Measurements from ENCODE around the gene COBLL1.
A peak's percentile ranks its signal among the peaks of the same experiment; 100 is the strongest.
"Not testable (repeated sequence)": the region's sequence is repeated elsewhere in the genome, so short reads cannot be mapped to it uniquely, and the experiment has no call there.

Gene COBLL1, protein sequence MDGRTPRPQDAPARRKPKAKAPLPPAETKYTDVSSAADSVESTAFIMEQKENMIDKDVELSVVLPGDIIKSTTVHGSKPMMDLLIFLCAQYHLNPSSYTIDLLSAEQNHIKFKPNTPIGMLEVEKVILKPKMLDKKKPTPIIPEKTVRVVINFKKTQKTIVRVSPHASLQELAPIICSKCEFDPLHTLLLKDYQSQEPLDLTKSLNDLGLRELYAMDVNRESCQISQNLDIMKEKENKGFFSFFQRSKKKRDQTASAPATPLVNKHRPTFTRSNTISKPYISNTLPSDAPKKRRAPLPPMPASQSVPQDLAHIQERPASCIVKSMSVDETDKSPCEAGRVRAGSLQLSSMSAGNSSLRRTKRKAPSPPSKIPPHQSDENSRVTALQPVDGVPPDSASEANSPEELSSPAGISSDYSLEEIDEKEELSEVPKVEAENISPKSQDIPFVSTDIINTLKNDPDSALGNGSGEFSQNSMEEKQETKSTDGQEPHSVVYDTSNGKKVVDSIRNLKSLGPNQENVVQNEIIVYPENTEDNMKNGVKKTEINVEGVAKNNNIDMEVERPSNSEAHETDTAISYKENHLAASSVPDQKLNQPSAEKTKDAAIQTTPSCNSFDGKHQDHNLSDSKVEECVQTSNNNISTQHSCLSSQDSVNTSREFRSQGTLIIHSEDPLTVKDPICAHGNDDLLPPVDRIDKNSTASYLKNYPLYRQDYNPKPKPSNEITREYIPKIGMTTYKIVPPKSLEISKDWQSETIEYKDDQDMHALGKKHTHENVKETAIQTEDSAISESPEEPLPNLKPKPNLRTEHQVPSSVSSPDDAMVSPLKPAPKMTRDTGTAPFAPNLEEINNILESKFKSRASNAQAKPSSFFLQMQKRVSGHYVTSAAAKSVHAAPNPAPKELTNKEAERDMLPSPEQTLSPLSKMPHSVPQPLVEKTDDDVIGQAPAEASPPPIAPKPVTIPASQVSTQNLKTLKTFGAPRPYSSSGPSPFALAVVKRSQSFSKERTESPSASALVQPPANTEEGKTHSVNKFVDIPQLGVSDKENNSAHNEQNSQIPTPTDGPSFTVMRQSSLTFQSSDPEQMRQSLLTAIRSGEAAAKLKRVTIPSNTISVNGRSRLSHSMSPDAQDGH

DNA sequence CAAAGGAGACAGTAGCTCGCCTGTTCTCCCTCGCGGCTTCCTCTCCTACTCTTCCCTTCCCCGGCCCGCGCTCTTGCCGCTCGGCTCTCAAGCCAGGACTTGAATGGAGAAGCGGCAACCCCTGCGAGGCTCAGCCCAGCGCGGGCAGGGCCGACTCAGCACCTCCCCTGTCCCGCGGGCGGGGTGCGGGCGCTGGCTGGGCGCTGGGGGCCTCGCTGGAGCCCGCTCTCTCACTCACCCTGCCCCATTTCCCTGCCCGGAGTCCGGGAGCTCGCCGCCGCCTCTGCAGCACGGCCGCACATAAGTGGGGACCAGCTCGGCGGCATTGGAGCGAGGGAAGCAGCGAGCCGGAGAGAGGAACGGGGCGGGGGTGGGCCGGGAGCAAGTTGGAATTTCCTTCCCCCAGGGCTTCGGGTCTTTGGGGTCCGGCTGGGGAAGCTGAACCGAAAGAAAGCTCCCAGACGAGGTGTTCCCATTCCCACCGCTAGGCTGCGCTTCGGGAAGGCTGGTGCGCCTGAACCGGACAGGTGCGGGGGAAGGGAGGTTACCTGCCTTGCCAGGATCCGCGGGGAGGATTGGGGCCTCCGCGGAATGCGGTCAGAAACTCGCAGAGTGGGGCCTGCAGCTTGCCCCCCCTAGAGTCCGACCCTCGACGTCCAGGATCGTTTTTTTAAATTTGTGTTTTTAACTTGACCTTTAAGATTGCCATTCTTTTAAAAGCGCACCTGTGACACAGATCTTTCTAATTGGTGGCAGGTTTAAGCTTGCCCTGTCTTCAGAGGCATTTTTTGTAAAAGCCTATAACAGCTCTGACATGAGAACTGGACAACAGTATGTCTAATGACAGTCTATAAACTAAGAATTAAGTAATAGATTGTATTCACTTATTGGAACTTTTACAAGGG, at the start of gene COBLL1:
Gene COBLL1 (minus strand): TSS at position 105 of the 905 bp plus-strand sequence. CDS start 627 bp downstream, outside the sequence.
- DNase-seq: peak in 2 of 6 experiments; percentile 12 to 23

DNA sequence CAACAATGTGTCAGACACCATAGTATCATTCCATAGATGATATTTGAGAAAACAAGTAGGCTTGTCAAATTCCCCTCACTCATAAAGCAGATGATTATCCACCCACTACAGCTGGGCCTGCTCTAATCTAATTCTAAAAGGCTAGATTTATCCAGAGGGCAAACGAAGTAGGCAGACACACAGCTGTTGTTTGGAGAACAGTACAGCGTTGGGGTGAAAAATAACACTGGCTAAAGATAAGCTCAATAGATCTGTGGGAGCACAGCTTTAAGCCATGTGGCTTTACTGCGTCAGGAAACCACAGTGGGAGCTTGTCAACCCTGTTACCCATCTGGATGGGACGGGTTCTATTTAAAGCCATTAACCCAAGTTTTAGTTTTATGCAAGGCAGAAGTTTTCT, 48.9 kb upstream of the COBLL1 start:
- DNase-seq: no peak

DNA sequence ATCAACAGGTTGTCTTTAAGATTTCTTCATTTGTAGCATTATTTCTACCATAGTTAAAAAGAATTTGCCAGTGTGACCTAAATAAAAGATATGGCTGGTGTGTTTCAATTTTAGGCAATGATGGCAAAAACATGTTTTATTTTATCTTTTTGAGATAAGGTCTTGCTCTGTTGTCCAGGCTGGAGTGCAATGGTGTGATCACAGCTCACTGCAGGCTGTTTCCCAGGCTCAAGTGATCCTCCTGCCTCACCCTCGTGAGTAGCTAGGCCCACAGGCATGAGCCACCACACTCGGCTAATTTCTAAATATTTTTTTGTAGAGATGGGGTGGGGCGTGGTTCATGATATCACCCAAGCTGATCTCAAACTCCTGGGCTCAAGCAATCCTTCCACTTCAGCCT, 47.0 kb upstream of the COBLL1 start:
- DNase-seq: no peak

DNA sequence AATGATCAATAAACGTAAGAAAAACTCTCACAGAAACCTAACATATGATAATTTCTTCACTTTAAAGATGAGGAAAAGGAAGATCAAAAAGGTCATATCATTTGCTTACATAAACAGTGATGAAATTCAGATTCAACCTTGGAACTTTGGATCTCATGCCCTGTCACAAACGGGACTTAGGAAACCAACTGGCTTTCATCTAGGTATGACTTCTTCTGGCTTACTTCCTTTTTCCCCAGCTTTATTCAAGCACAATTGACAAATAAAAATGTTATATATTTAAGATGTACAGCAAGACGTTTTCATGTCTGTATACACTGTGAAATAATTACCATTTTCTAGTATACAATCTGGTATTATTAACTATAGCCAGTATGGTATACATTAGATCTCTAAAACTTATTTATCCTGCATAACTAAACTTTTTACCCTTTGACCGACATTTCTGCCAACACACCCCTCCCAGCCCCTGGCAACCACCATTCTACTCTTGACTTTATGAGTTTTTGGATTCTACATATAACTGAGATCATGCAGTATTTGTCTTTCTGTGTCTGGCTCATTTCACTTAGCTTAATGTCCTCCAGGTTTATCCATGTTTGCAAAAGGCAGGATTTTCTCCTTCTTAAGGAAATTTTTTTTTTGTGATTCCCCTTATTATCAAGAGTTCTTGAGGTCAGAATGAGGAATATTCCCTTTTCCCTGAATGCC, 46.0 kb upstream of the COBLL1 start:
- DNase-seq: no peak

DNA sequence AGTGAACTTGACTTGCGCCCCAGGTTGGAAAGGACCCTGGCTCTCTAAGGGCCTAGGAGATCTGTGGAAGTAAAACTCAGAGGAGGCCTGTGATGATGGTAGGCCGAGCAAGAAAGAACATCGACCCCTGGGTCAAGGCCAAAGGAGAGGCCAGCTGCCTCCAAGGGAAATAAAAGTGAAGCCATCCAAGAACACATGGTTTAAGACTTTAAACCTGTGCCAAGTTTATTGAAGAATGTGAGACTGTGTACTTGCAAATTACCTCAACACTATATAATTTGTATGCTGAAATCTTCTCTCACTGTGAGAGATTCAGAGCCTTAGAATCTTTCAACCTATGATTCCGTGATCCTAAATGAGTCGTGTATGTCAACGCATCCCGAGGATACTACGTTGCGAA, 40.7 kb upstream of the COBLL1 start:
- DNase-seq: no peak

DNA sequence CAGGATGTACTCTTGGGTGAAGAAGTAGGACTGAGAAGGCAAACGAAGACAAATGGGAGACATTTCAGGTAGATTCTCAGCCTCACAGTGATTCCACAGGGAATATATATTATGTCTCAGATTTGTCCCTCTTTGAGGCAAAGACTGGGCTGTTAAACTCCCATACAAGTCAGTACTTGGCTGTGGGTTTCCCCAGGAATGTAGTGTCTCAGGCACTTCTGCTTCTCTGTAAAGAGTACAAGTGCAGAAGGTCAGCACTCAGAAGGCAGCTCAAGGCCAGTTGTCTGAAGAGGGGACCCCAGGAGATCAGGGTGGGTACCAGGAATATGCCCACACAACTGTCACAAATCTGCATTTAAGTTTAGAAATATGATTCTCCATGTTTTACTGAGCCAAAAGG, 39.9 kb upstream of the COBLL1 start:
- DNase-seq: no peak

DNA sequence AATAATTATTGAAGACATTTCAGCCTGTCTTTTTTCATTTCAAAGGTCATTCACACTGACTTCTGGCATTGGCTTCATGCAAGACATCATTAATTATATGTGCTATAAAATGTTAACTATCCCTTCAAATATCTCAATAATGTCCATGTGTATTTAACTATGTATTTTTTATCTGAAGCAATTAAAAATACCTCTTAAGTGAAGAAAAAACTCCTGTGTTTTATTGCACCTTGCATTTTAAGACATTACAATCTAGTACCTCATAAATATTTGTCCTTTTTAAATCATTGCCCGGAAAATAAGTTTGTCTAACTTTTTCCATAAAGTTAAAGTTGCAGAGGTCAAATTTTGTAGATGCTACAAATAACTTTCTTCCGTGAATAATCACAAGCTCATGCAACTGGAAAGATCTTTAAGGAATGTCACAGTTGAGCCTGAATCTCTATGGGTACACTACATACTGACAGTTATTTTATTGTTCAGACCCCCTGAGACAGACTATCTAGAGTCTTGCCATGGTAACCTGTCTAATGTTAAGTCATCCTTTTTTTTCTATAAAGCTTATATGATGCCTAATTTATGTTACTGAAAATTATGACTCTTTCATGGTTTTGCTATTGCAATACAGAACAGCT, 38.4 kb upstream of the COBLL1 start:
- no peak for DNase-seq

GRCh38 chr2:164877927-164878326, 36.3 kb upstream of the COBLL1 start:
- no peak for DNase-seq

GRCh38 chr2:164877169-164877568, 35.5 kb upstream of the COBLL1 start:
- DNase-seq: no peak

DNA sequence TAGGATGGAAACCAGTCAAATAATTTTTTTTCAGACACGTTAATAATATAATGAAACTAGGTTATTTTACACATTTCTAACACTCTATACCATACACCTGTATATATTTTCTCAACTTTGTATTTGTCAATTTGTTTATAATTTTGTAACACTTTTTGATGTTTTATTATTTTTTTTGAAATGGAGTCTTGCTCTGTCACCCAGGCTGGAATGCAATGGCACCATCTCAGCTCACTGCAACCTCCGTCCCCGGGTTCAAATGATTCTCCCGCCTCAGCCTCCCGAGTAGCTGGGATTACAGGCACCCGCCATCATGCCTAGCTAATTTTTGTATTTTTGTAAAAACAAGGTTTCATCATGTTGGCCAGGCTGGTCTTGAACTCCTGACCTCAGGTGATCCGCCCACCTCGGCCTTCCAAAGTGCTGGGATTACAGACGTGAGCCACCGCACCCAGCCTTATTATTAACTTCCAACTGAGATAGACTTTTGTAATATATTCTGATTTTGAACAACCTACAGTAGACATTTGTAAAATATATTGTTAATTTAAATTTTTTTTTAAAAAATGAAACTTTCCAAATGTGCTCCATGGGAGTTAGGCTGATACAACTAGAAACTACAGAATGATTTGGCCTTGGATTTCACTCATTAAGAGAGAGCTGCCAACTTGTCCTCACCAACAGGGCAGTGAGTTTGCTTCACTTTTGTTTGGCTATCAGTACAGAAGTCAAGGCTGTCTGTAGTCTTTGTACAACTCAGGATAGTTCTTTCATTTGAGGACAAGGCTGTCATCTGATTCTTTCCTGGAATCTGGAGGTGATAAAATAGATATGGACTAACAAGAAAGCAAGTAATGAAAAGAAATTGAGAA, 33.9 kb upstream of the COBLL1 start:
- no peak for DNase-seq

DNA sequence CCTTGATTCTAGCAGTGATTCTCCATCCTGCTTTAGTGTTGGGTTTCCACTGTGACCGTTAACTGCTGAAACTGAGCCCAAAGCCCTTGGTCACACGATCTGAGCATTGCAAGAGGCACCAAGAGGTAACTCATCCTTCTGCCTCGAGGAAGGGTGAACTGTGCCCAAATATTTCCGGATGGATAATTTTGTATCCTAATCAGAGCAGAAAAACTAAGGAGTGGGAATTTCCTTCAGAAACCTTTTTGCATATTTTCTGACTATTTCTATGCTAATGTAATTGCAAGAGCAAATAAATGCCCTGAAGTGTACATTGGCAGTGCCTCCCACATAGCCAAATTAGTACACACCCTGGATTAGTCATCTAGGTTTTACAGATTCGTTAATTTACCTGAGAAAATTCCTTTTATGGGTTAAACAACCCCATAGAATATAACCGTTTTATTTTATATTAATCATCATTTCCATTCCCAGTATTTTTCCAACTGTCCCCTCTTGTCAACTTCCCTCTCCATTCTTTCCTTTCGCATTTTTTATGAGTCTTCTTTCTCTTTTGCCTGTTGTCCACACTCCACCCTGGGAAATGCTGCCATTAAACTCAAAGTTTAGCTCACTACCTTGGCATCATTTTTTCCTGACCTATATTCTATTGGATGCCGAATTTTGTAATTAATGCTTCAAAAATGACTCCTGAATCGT, 31.7 kb upstream of the COBLL1 start:
- DNase-seq: no peak

GRCh38 chr2:164871404-164871803, 29.8 kb upstream of the COBLL1 start:
- no peak for DNase-seq

GRCh38 chr2:164869420-164869772, 27.8 kb upstream of the COBLL1 start:
- DNase-seq: no peak

DNA sequence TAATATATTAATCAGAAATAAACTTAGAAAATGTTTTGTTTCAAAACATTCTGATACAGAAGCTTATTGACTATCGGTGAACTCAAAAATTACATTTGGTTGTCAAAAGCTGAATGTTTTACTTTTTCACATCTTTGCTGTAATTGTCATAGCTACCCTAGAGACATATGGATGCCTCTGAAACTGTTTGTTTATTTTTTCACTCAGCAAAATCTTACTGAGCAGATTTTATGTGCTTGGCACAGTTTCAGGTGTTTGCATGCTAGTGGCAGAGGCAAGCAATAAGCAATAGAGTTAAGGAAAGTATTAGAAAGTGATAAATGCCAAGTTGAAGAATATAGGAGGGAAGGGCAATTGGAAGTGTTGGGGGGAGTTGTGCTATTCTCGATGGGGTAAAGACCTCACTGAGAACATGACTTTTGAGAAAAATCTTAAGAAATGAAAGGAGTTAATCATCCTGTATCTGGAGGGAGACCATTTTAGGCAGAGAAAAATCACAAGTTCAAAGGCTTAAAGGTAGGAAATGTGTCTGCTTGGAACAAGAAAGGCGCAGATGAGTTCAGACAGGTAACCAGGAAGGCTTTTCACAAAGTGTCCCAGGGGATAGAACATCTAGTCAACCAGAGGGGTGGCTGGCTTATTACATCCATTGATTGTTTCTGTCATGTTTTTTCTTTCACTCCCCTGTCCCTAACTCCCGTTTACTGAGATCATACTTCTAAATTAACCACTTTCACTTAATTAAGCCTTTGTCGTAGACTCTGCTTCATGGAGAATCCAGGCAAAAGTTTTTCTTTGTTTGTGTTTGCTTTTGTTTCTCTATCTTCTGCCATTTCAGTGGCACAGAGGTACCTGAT, 27.2 kb upstream of the COBLL1 start:
- DNase-seq: no peak

DNA sequence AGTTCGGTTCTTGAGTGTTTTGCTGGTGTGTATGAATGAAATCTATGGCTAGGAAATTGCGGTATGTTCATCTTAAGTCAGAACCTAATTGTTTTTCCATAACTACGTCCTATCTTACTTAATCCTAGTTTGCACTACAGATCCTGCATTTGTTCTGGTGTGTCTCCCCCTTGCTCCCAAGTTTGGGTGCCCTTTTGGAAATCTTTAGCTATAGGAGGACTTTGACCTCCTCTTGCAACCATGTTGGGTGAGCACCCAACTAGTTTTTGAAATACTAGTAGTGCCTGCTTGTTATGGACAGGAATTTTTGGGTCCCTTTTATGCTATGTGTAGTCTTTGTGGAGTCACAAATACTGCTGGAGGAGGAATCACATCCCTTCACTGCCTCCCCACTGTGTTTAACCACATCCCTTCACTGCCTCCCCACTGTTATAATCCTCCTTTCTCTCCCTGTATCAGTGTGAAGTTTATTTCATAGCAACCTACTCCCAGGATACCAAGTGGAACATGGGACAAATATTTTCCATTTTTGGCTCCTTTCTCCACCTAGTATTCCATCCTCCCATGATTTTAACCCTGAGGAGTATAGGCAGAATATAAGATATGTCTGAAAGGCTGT, 26.3 kb upstream of the COBLL1 start:
- DNase-seq: no peak

GRCh38 chr2:164866381-164866780, 24.8 kb upstream of the COBLL1 start:
- not testable (repeated sequence) for DNase-seq

GRCh38 chr2:164860694-164861042, 19.0 kb upstream of the COBLL1 start:
- no peak for DNase-seq
